Smooth muscle cell (in vitro differentiated cells): ENCODE results near the gene TULP1. TPM values are rescaled to one million over a fixed set of nuclear protein-coding genes. Genes with fewer than 3 reads are reported as not detected.
"Not testable (repeated sequence)": the region's sequence is repeated elsewhere in the genome, so short reads cannot be mapped to it uniquely, and the experiment has no call there.

Experiments used
- DNase-seq: peaks from one replicate; lab custom pipeline; 2025; ENCODE audit not compliant: unreplicated experiment; lab: John Stamatoyannopoulos, UW
- H2AFZ ChIP-seq: fragments of 200-600 bp; sonication (generic); 2 replicates; pipeline ENCODE4 v1.6.0; 2016; ENCODE audit warnings: antibody characterized with exemption, low read depth, mild to moderate bottlenecking
- H3F3A ChIP-seq: fragments of 200-600 bp; sonication (generic); 2 replicates; pipeline ENCODE4 v1.6.0; 2017; ENCODE audit warnings: antibody characterized with exemption, low read depth
- H3K27ac ChIP-seq: fragments of 200-600 bp; sonication (generic); 2 replicates; pipeline ENCODE4 v1.5.1; 2016; ENCODE audit warnings: low read depth, mild to moderate bottlenecking
- H3K27me3 ChIP-seq: fragments of 200-600 bp; sonication (generic); 2 replicates; pipeline ENCODE4 v1.6.1; 2016; ENCODE audit warnings: low read depth, mild to moderate bottlenecking
- H3K36me3 ChIP-seq: fragments of 200-600 bp; sonication (generic); 2 replicates; pipeline ENCODE4 v1.5.1; 2016; ENCODE audit warnings: low read depth
- H3K4me1 ChIP-seq: fragments of 200-600 bp; sonication (generic); 2 replicates; pipeline ENCODE4 v1.5.1; 2016; ENCODE audit warnings: low read depth
- H3K4me2 ChIP-seq: fragments of 200-600 bp; sonication (generic); 2 replicates; pipeline ENCODE4 v1.6.0; 2016; ENCODE audit warnings: mild to moderate bottlenecking
- H3K4me3 ChIP-seq: fragments of 200-600 bp; sonication (generic); 2 replicates; pipeline ENCODE4 v1.5.1; 2016; ENCODE audit warnings: mild to moderate bottlenecking
- H3K79me2 ChIP-seq: fragments of 200-600 bp; sonication (generic); 2 replicates; pipeline ENCODE4 v1.6.0; 2016; ENCODE audit warnings: low read depth, mild to moderate bottlenecking
- H3K9ac ChIP-seq: fragments of 200-600 bp; sonication (generic); 2 replicates; pipeline ENCODE4 v1.6.0; 2016; ENCODE audit warnings: low read depth
- H3K9me3 ChIP-seq: fragments of 200-600 bp; sonication (generic); replicated peaks from 2 replicates; pipeline ENCODE4 v1.5.1; 2016; ENCODE audit warnings: low read depth
- H4K20me1 ChIP-seq: fragments of 200-600 bp; sonication (generic); 2 replicates; pipeline ENCODE4 v1.6.0; 2016; ENCODE audit warnings: low read depth
- CTCF ChIP-seq: fragments of 200-600 bp; sonication (generic); IDR thresholded peaks from 2 replicates; pipeline ENCODE4 v1.5.1; 2017; ENCODE audit warnings: borderline replicate concordance, mild to moderate bottlenecking, antibody characterized with exemption; ENCODE audit not compliant: insufficient read depth, poor library complexity, severe bottlenecking
- WGBS: methylation state at CpG from one replicate; pipeline ENCODE4 v1.1.7; 2016; ENCODE audit warnings: low lambda C conversion rate; 5-methylcytosine and 5-hydroxymethylcytosine counted together
- polyA plus RNA-seq: library from polyadenylated mRNA; unstranded; fragments of >200 nt; fragmentation: Nextera tagmentation; extraction: Ambion mirVana; gene quantifications from 2 replicates; pipeline ENCODE4 v1.2.1, GENCODE V29; 2016
- total RNA-seq: library from RNA; depleted of rRNA; stranded (reverse); fragments of >200 nt; gene quantifications from 2 replicates; pipeline ENCODE4 v1.2.3, GENCODE V29; 2014

TULP1 gene
- total and polyA plus RNA-seq, 2 experiments from 2014 or later: 0.26 to 0.31 TPM

- H3K79me2 ChIP-seq: no peaks in the 10 kb centered on the region
- H3K9me3 ChIP-seq: peaks cover 5% of the 10 kb centered on the region
- no peaks in the 10 kb centered on the region for H3K27me3 ChIP-seq
- no peak for DNase-seq
- H3K9ac ChIP-seq: no peak overlapping the region
- H3K27ac ChIP-seq: no peak overlapping the region
- no peaks in the 10 kb centered on the region for H3F3A ChIP-seq
- no peak overlapping the region for H3K4me2 ChIP-seq
- H2AFZ ChIP-seq: peak overlapping the region; percentile 31
- no peak for TF ChIP-seq CTCF
- peaks cover 3% of the 10 kb centered on the region for H3K4me1 ChIP-seq
- H3K4me3 ChIP-seq: no peak overlapping the region
- WGBS: 84% methylated on average over 2 of the region's 2 CpGs
- no peaks in the 10 kb centered on the region for H4K20me1 ChIP-seq
- H3K36me3 ChIP-seq: no peaks in the 10 kb centered on the region
Measured at GRCh38 chr6:35541836-35542235, 29.1 kb upstream of the TULP1 start.

GRCh38 chr6:35539223-35539622 is 26.5 kb upstream of the TULP1 start:
- Histone ChIP-seq H3K4me1 (peaks cover 6% of the 10 kb centered on the region), H2AFZ (no peak overlapping the region), H4K20me1 (no peaks in the 10 kb centered on the region), H3K27ac (no peak overlapping the region), H3K27me3 (no peaks in the 10 kb centered on the region), H3K36me3 (no peaks in the 10 kb centered on the region), H3F3A (no peaks in the 10 kb centered on the region), H3K4me3 (no peak overlapping the region), H3K9ac (no peak overlapping the region), H3K9me3 (peaks cover 5% of the 10 kb centered on the region), H3K4me2 (no peak overlapping the region), H3K79me2 (no peaks in the 10 kb centered on the region)
- no peak for DNase-seq
- TF ChIP-seq CTCF: no peak
- WGBS: 89% methylated on average over 3 of the region's 3 CpGs

- not testable (repeated sequence) for H3K9ac ChIP-seq, H3K27ac ChIP-seq, H3K4me3 ChIP-seq, H3K4me2 ChIP-seq, DNase-seq, H3K79me2 ChIP-seq, H4K20me1 ChIP-seq, H2AFZ ChIP-seq, H3K27me3 ChIP-seq, H3F3A ChIP-seq, H3K36me3 ChIP-seq, H3K9me3 ChIP-seq
- peaks cover 14% of the 10 kb centered on the region for H3K4me1 ChIP-seq
- WGBS: 82% methylated on average over 6 of the region's 6 CpGs
Measured at GRCh38 chr6:35535847-35536246, 23.2 kb upstream of the TULP1 start.

GRCh38 chr6:35534407-35535170 is 21.9 kb upstream of the TULP1 start:
- no peaks in the 10 kb centered on the region for H4K20me1 ChIP-seq
- no peak for TF ChIP-seq CTCF
- H3K4me3 ChIP-seq: no peak overlapping the region
- H3F3A ChIP-seq: no peaks in the 10 kb centered on the region
- H2AFZ ChIP-seq: no peak overlapping the region
- no peak for DNase-seq
- 35% methylated on average over 11 of the region's 11 CpGs for WGBS
- H3K27ac ChIP-seq: no peak overlapping the region
- H3K9ac ChIP-seq: no peak overlapping the region
- H3K36me3 ChIP-seq: no peaks in the 10 kb centered on the region
- peak overlapping the region; percentile 6 for H3K4me2 ChIP-seq
- H3K27me3 ChIP-seq: no peaks in the 10 kb centered on the region
- peaks cover 14% of the 10 kb centered on the region for H3K4me1 ChIP-seq
- no peaks in the 10 kb centered on the region for H3K79me2 ChIP-seq
- no peaks in the 10 kb centered on the region for H3K9me3 ChIP-seq
